WI38 (cell line): ENCODE results near the gene CDK12.

Source experiments
- H3K4me3 ChIP-seq: 2 replicates; pipeline ENCODE4 v1.5.1; 2011; ENCODE audit warnings: low read depth, mild to moderate bottlenecking, control low read depth, low read length
- CTCF ChIP-seq: IDR thresholded peaks from 2 replicates; pipeline ENCODE4 v1.5.1; 2012; ENCODE audit warnings: low read depth, mild to moderate bottlenecking, control low read depth, low read length

CDK12 gene

GRCh38 chr17:39551879-39552278 lies 90.6 kb downstream of the CDK12 start:
- no peak for TF ChIP-seq CTCF
- no peak overlapping the region for H3K4me3 ChIP-seq

GRCh38 chr17:39553341-39553945 lies 92.2 kb downstream of the CDK12 start:
- TF ChIP-seq CTCF, result no peak
- H3K4me3 ChIP-seq, result no peak overlapping the region

GRCh38 chr17:39555368-39555767 lies 94.1 kb downstream of the CDK12 start:
- H3K4me3 ChIP-seq, result no peak overlapping the region
- TF ChIP-seq CTCF, result no peak

- no peak overlapping the region for H3K4me3 ChIP-seq
- TF ChIP-seq CTCF, result no peak
Observed at GRCh38 chr17:39556423-39556822, 95.1 kb downstream of the CDK12 start.

- no peak overlapping the region for H3K4me3 ChIP-seq
- no peak for TF ChIP-seq CTCF
Observed at GRCh38 chr17:39562395-39562794, 101.1 kb downstream of the CDK12 start.

GRCh38 chr17:39562976-39563375 lies 101.7 kb downstream of the CDK12 start:
- TF ChIP-seq CTCF, result no peak

GRCh38 chr17:39563476-39563875 lies 102.2 kb downstream of the CDK12 start:
- no peak for TF ChIP-seq CTCF
- H3K4me3 ChIP-seq, result no peak overlapping the region

More at GRCh38 chr17:39562976-39563375, 101.7 kb downstream of the CDK12 start:
- H3K4me3 ChIP-seq, result no peak overlapping the region
